ENCODE data around the gene DTNA.

- TF ChIP-seq EZH2 (IDR thresholded peaks at IDR 0.05; ENCODE audit: borderline replicate concordance, low read length) (no peak), CTCF (IDR thresholded peaks at IDR 0.05; ENCODE audit: low read length) (no peak)
Observed at GRCh38 chr18:34660572-34660971, 49.5 kb upstream of the DTNA start.

Measured in OCI-LY1 (cell line).